Activated CD8-positive, alpha-beta memory T cell treated with anti-CD3 and anti-CD28 coated beads for 48 hours (primary cell): Measurements from ENCODE around the gene DCAF7.

Source experiments
- DNase-seq, 3 experiments: peaks; one replicate each; pipeline ENCODE4 v3.0.0-alpha.2; 2020; ENCODE audit warnings: low read depth in 2 of 3, low spot score in 2 of 3

The DCAF7 gene

DNA sequence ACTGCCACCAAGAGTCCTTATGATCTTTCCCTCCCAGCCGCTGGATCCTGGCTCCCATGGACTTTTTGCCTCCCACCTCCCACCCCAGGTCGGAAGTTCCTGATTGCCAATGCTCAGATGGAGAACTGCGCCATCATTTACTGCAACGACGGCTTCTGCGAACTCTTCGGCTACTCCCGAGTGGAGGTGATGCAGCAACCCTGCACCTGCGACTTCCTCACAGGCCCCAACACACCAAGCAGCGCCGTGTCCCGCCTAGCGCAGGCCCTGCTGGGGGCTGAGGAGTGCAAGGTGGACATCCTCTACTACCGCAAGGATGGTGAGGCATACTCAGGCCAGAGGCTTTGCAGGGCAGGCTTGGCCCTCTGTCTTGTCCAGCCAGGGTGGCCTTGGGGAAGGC is 26.2 kb upstream of the DCAF7 start:
- DNase-seq: no peak

- DNase-seq: no peak
Measured at GRCh38 chr17:63525190-63525946, 24.9 kb upstream of the DCAF7 start.

DNA sequence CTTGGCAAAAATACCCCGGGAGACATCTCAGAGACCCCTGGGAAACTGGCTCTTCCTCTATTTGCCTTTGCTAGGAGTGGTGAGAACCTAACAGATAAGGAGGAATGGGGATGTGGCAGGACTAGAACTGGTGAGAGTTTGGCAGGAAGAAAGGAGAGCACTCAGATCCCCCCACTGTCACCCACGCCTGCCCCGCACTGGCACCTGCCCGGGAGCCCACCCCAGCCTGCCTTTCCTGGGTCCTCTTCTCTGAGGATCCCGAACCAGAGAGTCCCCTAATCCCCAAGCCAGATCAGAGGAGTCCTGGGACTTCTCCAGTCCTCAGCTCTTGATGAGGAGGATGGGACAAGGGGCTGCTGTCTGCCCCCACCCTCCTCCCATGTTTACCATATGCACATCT is 23.4 kb upstream of the DCAF7 start:
- no peak for DNase-seq

GRCh38 chr17:63528183-63528582 is 22.1 kb upstream of the DCAF7 start:
- DNase-seq: no peak

DNA sequence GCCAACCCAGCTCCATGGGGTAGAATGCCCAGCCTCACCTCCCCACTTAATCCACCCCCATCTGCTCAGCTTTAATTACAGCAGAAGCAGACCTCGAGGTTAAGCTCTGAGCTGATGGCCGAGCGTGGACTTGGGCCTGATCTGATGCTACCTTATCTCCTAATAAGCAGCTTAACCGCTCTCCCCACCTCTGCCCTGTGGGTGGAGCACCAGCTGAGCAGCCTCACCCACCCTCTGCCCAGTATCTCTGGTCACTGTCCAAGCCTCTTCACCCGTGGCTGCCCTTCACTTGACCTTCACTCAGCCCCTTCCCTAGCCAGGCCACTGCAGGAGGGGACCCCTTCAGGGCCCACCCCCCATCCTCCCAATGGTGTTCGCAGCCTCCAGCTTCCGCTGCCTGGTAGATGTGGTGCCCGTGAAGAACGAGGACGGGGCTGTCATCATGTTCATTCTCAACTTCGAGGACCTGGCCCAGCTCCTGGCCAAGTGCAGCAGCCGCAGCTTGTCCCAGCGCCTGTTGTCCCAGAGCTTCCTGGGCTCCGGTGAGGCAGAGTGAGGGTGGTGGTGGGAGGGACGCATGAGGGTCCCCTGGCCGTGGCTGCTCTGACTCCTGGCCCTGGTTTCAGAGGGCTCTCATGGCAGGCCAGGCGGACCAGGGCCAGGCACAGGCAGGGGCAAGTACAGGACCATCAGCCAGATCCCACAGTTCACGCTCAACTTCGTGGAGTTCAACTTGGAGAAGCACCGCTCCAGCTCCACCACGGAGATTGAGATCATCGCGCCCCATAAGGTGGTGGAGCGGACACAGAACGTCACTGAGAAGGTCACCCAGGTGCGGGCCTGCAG is 20.3 kb upstream of the DCAF7 start:
- no peak for DNase-seq

DNA sequence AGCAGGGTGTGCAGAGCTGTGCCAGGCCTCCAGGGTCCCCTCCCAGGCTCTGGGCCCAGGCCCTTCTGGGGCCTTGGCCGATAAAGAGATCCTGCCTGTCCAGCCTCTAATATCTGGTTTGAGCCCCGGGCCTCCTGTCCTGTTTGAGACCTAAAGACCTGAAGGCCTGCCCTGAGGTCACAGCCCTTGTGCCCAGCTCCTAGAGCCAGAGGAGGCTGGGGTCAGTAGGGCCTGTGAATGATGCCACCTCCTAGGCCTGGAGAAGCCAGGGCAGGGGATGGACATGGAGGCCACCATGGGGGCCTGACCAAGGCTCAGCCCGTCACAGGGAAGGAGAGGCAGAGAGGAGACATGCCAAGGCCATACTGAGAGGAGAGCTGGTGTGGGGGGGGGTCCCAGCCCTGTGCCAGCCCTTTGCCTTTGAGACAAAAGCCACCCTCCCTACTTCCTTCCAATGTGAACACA is 19.7 kb upstream of the DCAF7 start:
- DNase-seq: no peak

DNA sequence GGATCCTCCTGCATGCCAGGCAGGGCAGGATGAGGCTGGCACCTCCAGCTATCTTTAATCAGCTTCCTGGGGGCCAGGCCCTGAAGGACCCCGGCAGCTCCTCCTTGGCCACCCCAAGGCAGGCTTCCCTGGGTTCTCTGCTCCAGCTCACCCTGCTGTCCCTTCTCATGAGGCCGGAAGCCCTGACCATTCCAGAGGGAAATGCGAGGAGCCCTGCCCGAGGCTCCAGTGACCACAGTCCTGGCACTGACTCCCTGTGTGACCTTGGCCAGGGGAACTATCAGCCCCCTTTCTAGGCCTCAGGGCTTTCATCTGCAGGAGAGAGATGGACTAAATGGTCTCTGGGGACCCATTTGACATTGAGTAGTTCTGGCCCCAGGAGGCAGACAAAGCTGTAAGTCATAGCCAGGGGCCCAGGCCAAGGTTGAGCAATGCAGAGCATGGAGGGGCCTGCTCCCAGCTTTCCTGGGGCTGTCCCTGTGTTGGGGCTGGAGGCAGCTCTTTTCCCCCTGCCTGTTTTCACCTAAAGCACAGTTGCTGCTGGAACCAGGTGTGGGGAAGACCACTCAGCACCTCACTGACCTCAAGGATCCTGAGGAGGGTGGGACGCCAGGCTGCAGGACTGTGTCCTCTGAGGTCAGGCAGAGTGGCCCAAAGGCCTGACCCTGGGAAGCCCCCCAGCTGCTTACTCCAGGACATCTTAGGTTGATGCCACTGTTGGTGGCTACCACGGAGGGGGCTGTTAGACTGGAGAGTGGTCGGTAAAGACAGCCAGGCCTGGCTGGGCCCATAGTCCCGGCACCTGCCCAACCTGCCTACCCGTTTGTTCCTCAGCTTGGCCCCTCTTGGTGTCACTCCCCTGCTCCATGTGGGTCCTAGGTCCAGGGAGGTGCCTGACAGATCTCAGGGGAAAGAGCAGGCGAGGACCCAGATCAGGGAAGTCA is 19.0 kb upstream of the DCAF7 start:
- no peak for DNase-seq

DNA sequence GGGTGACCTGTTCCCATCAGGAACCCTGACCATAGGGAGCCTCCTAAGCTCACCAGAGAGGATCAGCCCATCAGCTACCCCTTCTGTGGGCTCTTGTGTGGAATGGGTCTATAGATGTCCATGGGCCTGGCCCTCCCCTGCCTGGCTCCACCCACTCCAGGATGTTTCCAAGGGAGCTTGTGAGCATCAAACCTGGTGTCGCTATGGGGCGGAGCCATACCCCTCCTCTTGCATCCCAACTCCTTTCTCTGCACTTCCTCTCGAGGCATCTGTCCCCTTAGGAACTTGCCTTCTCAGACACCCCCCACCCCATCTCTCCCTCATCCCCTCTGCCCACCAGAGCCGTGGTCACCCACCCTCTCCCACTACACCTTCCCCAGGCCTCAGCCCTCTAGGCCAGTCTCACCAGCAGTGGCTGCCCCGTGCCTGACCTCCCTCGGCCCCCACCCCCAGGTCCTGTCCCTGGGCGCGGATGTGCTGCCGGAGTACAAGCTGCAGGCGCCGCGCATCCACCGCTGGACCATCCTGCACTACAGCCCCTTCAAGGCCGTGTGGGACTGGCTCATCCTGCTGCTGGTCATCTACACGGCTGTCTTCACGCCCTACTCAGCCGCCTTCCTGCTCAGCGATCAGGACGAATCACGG is 16.7 kb upstream of the DCAF7 start:
- DNase-seq: no peak

DNA sequence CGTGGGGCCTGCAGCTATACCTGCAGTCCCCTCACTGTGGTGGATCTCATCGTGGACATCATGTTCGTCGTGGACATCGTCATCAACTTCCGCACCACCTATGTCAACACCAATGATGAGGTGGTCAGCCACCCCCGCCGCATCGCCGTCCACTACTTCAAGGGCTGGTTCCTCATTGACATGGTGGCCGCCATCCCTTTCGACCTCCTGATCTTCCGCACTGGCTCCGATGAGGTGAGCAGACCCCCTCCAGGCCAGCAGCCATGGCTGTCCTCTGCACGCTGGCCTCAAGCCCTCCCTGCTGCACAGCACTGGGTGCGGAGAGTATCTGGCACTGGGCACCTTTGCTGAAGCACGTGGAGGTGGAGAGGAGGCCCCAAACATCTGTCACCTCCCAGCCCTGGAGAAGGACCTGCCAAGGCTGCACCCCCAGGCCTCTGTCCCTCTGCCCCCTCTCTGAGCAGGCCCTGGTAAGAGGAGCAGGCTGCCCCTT is 16.2 kb upstream of the DCAF7 start:
- no peak for DNase-seq

- DNase-seq: no peak
Measured at GRCh38 chr17:63534816-63535455, 15.3 kb upstream of the DCAF7 start.

DNA sequence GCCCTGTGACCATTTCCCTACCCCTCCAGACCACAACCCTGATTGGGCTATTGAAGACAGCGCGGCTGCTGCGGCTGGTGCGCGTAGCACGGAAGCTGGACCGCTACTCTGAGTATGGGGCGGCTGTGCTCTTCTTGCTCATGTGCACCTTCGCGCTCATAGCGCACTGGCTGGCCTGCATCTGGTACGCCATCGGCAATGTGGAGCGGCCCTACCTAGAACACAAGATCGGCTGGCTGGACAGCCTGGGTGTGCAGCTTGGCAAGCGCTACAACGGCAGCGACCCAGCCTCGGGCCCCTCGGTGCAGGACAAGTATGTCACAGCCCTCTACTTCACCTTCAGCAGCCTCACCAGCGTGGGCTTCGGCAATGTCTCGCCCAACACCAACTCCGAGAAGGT is 14.6 kb upstream of the DCAF7 start:
- DNase-seq: no peak

- DNase-seq: no peak
Measured at GRCh38 chr17:63537001-63537400, 13.3 kb upstream of the DCAF7 start.

- DNase-seq: no peak
Measured at GRCh38 chr17:63537991-63538692, 12.1 kb upstream of the DCAF7 start.

GRCh38 chr17:63538693-63539595 is 11.3 kb upstream of the DCAF7 start:
- no peak for DNase-seq

- no peak for DNase-seq
Measured at GRCh38 chr17:63540590-63540989, 9.7 kb upstream of the DCAF7 start.

GRCh38 chr17:63542218-63542545 is 8.1 kb upstream of the DCAF7 start:
- DNase-seq: no peak

- no peak for DNase-seq
Measured at GRCh38 chr17:63542942-63543821, 7.1 kb upstream of the DCAF7 start.
